Measurements from ENCODE around the gene OR6K2.

The OR6K2 gene, protein sequence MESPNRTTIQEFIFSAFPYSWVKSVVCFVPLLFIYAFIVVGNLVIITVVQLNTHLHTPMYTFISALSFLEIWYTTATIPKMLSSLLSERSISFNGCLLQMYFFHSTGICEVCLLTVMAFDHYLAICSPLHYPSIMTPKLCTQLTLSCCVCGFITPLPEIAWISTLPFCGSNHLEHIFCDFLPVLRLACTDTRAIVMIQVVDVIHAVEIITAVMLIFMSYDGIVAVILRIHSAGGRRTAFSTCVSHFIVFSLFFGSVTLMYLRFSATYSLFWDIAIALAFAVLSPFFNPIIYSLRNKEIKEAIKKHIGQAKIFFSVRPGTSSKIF

DNA sequence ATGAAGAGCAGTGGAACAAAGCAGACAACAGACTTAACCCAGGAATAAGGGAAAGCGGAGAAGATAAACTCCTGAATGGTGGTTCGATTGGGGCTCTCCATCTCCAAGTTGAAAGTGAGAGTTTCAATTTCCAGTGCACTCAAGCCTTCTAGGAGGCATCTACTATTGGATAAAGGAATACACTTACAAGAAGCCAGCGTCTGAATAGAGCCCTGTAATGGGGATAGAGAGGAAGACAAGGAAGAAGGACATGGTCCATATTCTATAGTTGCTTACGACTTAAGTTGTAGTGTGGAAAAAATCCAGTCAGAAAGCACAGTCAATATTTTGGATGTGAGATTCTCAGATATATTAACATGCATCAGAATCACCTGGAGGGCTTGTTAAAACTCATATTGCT is at the start of gene OR6K2:
Gene OR6K2, minus strand, starts transcription at position 101 of the 400 bp plus-strand sequence. Its CDS starts 0 bp downstream, at position 101.
- peaks cover 3% of the 10 kb centered on the region; the same call in 1 of the 2 replicates for H3K27me3 ChIP-seq (ENCODE audit: control insufficient read depth, low read length)
- no peak within 1 kb of the TSS for H3K4me2 ChIP-seq (ENCODE audit: low read length)
- H3K79me2 ChIP-seq (ENCODE audit: control insufficient read depth, low read length): no peaks in the 10 kb centered on the region
- H3K9me2 ChIP-seq (replicated peaks; ENCODE audit: control insufficient read depth, low read length): no peaks in the 10 kb centered on the region
- no peaks in the 10 kb centered on the region for H3K9me3 ChIP-seq (ENCODE audit: control insufficient read depth, insufficient read depth, low read length)
- no peak within 1 kb of the TSS for H3K4me3 ChIP-seq (ENCODE audit: low read length)
- H4K20me1 ChIP-seq (ENCODE audit: control insufficient read depth, insufficient read depth, low read depth, low read length): no peaks in the 10 kb centered on the region
- H3K4me1 ChIP-seq (ENCODE audit: control insufficient read depth, low read length): no peaks in the 10 kb centered on the region
- no peaks in the 10 kb centered on the region for H3K36me3 ChIP-seq (ENCODE audit: control insufficient read depth, low read length)
- no peak for TF ChIP-seq EZH2phosphoT487 (IDR thresholded peaks at IDR 0.05; ENCODE audit: borderline replicate concordance, low read length)
- TF ChIP-seq, protein P1, sequence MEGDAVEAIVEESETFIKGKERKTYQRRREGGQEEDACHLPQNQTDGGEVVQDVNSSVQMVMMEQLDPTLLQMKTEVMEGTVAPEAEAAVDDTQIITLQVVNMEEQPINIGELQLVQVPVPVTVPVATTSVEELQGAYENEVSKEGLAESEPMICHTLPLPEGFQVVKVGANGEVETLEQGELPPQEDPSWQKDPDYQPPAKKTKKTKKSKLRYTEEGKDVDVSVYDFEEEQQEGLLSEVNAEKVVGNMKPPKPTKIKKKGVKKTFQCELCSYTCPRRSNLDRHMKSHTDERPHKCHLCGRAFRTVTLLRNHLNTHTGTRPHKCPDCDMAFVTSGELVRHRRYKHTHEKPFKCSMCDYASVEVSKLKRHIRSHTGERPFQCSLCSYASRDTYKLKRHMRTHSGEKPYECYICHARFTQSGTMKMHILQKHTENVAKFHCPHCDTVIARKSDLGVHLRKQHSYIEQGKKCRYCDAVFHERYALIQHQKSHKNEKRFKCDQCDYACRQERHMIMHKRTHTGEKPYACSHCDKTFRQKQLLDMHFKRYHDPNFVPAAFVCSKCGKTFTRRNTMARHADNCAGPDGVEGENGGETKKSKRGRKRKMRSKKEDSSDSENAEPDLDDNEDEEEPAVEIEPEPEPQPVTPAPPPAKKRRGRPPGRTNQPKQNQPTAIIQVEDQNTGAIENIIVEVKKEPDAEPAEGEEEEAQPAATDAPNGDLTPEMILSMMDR (IDR thresholded peaks at IDR 0.05; ENCODE audit: low read depth, low read length, poor library complexity, severe bottlenecking): no peak
- no peak within 1 kb of the TSS for H3K27ac ChIP-seq (ENCODE audit: low read depth, low read length)
- H3F3A ChIP-seq (ENCODE audit: control insufficient read depth, insufficient read depth): no peaks in the 10 kb centered on the region

DNA sequence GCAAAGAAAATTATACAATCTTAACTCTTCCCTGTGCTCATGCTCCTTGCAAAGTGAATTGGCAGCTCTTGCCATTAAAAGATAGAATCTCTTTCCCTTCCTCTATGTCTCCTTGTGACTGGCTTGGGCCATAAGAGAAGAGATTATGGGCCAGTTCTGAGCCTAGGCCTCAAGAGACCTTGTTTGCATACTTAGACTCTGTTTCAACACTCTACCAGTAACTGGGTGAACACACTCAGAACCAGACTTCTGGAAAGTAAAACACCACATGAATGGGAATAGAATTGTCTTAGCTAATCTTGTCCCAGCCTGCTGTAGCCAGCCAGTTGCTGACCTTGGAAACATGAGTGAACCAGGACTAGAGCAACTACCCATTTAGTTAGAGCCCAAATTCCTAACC is 35.4 kb upstream of the OR6K2 start:
- TF ChIP-seq, protein P1 (IDR thresholded peaks at IDR 0.05; ENCODE audit: low read depth, low read length, poor library complexity, severe bottlenecking): no peak
- TF ChIP-seq EZH2phosphoT487 (IDR thresholded peaks at IDR 0.05; ENCODE audit: borderline replicate concordance, low read length): no peak
- Histone ChIP-seq H3K27ac (ENCODE audit: low read depth, low read length) (no peak overlapping the region), H3K9me2 (replicated peaks; ENCODE audit: control insufficient read depth, low read length) (no peaks in the 10 kb centered on the region), H3K27me3 (ENCODE audit: control insufficient read depth, low read length) (no peaks in the 10 kb centered on the region), H3K36me3 (ENCODE audit: control insufficient read depth, low read length) (no peaks in the 10 kb centered on the region), H3K4me1 (ENCODE audit: control insufficient read depth, low read length) (no peaks in the 10 kb centered on the region), H3K4me3 (ENCODE audit: low read length) (no peak overlapping the region), H3K79me2 (ENCODE audit: control insufficient read depth, low read length) (no peaks in the 10 kb centered on the region), H4K20me1 (ENCODE audit: control insufficient read depth, insufficient read depth, low read depth, low read length) (no peaks in the 10 kb centered on the region), H3F3A (ENCODE audit: control insufficient read depth, insufficient read depth) (no peaks in the 10 kb centered on the region), H3K4me2 (ENCODE audit: low read length) (no peak overlapping the region), H3K9me3 (ENCODE audit: control insufficient read depth, insufficient read depth, low read length) (no peaks in the 10 kb centered on the region)

DNA sequence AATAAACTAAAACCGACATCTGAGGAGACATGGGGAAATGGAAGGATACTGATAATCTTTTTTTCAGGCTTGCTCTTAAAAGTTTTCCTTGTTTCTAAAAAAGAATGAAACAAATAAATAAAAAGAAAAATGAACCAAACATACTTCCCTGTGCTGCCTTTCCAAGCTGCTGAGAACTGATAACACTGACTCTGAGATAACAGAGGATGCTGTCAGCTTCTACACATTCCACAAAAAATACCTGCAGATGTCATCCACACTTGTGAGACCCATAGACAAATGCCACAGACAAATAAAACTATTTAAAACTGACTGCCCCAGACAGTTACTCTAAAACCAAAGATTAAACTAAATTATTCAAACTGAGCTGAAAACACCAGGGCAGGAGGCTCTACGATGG is 32.1 kb upstream of the OR6K2 start:
- H3K36me3 ChIP-seq (ENCODE audit: control insufficient read depth, low read length): no peaks in the 10 kb centered on the region
- no peak overlapping the region for H3K27ac ChIP-seq (ENCODE audit: low read depth, low read length)
- H3K4me2 ChIP-seq (ENCODE audit: low read length): no peak overlapping the region
- H3K4me3 ChIP-seq (ENCODE audit: low read length): no peak overlapping the region
- H3F3A ChIP-seq (ENCODE audit: control insufficient read depth, insufficient read depth): no peaks in the 10 kb centered on the region
- TF ChIP-seq, protein P1 (IDR thresholded peaks at IDR 0.05; ENCODE audit: low read depth, low read length, poor library complexity, severe bottlenecking): no peak
- TF ChIP-seq EZH2phosphoT487 (IDR thresholded peaks at IDR 0.05; ENCODE audit: borderline replicate concordance, low read length): no peak
- H3K4me1 ChIP-seq (ENCODE audit: control insufficient read depth, low read length): no peaks in the 10 kb centered on the region
- no peaks in the 10 kb centered on the region for H3K9me3 ChIP-seq (ENCODE audit: control insufficient read depth, insufficient read depth, low read length)
- H3K27me3 ChIP-seq (ENCODE audit: control insufficient read depth, low read length): no peaks in the 10 kb centered on the region
- no peaks in the 10 kb centered on the region for H4K20me1 ChIP-seq (ENCODE audit: control insufficient read depth, insufficient read depth, low read depth, low read length)
- no peaks in the 10 kb centered on the region for H3K79me2 ChIP-seq (ENCODE audit: control insufficient read depth, low read length)
- no peaks in the 10 kb centered on the region for H3K9me2 ChIP-seq (replicated peaks; ENCODE audit: control insufficient read depth, low read length)

Data from DOHH2 (cell line).